Prostate gland (tissue), 2 donors: ENCODE data around the gene RING1. TPM values are rescaled to one million over a fixed set of nuclear protein-coding genes. Genes with fewer than 3 reads are reported as not detected.

Experiments used
- DNase-seq: peaks from one replicate; pipeline ENCODE4 v3.0.0-alpha.2; 2019; ENCODE audit warnings: low spot score
- H3K27ac ChIP-seq, 2 donors: fragments of 200-600 bp; sonication (generic); 2 replicates each; pipeline ENCODE4 v1.5.1; 2017 to 2019
- H3K27me3 ChIP-seq: fragments of 200-600 bp; sonication (generic); replicated peaks from 2 replicates; pipeline ENCODE4 v1.5.1; 2019; ENCODE audit not compliant: insufficient read depth
- H3K36me3 ChIP-seq, 2 donors: fragments of 200-600 bp; sonication (generic); 1 replicate in 1 of 2; 2 replicates in 1 of 2; pipeline versions ENCODE4 v1.5.1 to v1.8.1; 2017 to 2019
- H3K4me1 ChIP-seq: fragments of 200-600 bp; sonication (generic); replicated peaks from 2 replicates; pipeline ENCODE4 v1.5.1; 2019
- H3K4me3 ChIP-seq, 2 donors: fragments of 200-600 bp; sonication (generic); 2 replicates each; pipeline ENCODE4 v1.5.1; 2017 to 2019
- H3K9me3 ChIP-seq: fragments of 200-600 bp; sonication (generic); 2 replicates; pipeline ENCODE4 v1.5.1; 2017
- CTCF ChIP-seq, 4 experiments: fragments of 200-600 bp in 2 of 4; fragments of 450-650 bp in 2 of 4; sonication (generic) in 2 of 4; IDR thresholded peaks; 1 replicate in 3 of 4; 2 replicates in 1 of 4; pipeline ENCODE4 v1.5.1; 2016 to 2019; ENCODE audit warnings: antibody characterized with exemption in 4 of 4, mild to moderate bottlenecking in 2 of 4, moderate library complexity in 2 of 4
- POLR2A ChIP-seq: fragments of 450-650 bp; IDR thresholded peaks from one replicate; pipeline ENCODE4 v1.6.1; 2016; ENCODE audit warnings: antibody characterized with exemption, mild to moderate bottlenecking
- POLR2AphosphoS5 ChIP-seq: sonication (generic); formaldehyde crosslinking; IDR thresholded peaks from one replicate; pipeline ENCODE4 v1.6.1; 2017; ENCODE audit warnings: antibody characterized with exemption
- WGBS: methylation state at CpG from one replicate; pipeline ENCODE4 v1.1.5; 2018; 5-methylcytosine and 5-hydroxymethylcytosine counted together
- intact Hi-C: fragments of 100-400 bp; cut with DNase I; formaldehyde crosslinking; loops from one replicate; pipeline ENCODE4 v1.14.2; 2022
- total RNA-seq, 2 donors: library from RNA; depleted of rRNA; stranded (reverse); fragments of >200 nt; gene quantifications; one replicate each; pipeline ENCODE4 v1.1.0, GENCODE V29; 2016

RING1 gene
- total RNA-seq, 2 donors from 2014 or later, result 23.9 to 30.8 TPM

GRCh38 chr6:33185190-33185589, 23.1 kb upstream of the RING1 start:
- no peak for DNase-seq
- intact Hi-C loops, result no loop called here
- no peaks in the 10 kb centered on the region for H3K4me1 ChIP-seq
- H3K36me3 ChIP-seq, result no peaks in the 10 kb centered on the region
- 71% methylated on average over 9 of the region's 9 CpGs for WGBS
- no peak for TF ChIP-seq CTCF (IDR thresholded peaks at IDR 0.05)
- no peak overlapping the region for H3K27ac ChIP-seq
- H3K4me3 ChIP-seq, result no peak overlapping the region
- no peaks in the 10 kb centered on the region for H3K9me3 ChIP-seq
- H3K27me3 ChIP-seq, result no peaks in the 10 kb centered on the region

DNA sequence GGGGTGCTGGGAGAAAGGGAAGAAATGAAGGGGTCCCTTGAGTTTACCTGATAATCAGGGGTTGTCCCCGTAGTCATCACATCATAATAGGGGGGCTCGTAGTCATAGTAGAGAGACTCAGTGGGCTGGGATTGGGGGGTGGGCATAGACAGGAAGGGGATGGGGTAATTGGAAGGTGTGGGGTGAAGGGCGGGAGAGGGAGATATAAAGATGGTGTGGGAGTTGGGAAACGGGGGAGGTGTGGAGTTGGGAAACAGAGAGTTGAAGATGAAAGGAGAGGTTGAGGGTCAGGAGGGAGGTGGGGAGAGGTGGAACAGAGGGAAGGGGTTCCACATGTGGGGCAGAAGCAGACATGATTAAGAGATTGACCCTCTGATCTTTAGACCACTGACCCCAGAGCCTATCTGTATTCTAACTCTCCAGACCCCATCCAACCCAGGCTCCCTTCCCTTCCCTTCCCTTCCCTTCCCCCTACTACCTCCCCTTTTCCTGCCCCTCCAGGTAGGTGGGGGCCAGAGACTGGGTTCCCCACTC, 22.6 kb upstream of the RING1 start:
- no peak overlapping the region for H3K27ac ChIP-seq
- no peaks in the 10 kb centered on the region for H3K4me1 ChIP-seq
- intact Hi-C loops, result no loop called here
- TF ChIP-seq POLR2A (no peak), CTCF (IDR thresholded peaks at IDR 0.05) (no peak), POLR2AphosphoS5 (no peak)
- no peaks in the 10 kb centered on the region for H3K36me3 ChIP-seq
- no peak overlapping the region for H3K4me3 ChIP-seq
- H3K27me3 ChIP-seq, result no peaks in the 10 kb centered on the region
- 73% methylated on average over 4 of the region's 4 CpGs for WGBS
- DNase-seq, result no peak
- no peaks in the 10 kb centered on the region for H3K9me3 ChIP-seq

GRCh38 chr6:33187809-33188208, 20.5 kb upstream of the RING1 start:
- no peak for TF ChIP-seq POLR2A
- no peak for TF ChIP-seq POLR2AphosphoS5
- no peak for TF ChIP-seq CTCF (IDR thresholded peaks at IDR 0.05)
- Histone ChIP-seq H3K4me1 (peaks cover 7% of the 10 kb centered on the region), H3K4me3 (no peak overlapping the region), H3K36me3 (no peaks in the 10 kb centered on the region), H3K27me3 (no peaks in the 10 kb centered on the region), H3K9me3 (no peaks in the 10 kb centered on the region), H3K27ac (no peak overlapping the region)
- intact Hi-C loops, result no loop called here
- DNase-seq, result no peak
- WGBS, result 83% methylated on average over 1 of the region's 1 CpG

DNA sequence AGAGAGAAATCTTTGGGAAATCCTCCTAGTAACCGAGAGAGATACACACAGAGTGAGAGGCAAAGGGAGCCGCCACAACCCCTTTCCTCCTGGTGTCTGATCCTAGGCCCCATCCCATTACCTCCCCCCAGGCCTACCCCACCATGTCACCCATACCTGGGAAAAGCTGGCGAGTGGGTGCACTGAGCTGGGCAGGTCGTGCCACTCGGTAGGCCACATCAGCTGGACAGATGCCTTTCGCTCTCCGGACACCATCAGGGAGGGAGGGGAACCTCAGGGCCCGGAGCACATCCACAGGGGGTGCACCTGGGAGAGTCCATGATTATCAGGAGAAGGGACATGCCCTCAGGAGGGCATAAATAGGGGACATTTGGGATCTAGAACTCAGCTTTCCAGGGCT, 19.1 kb upstream of the RING1 start:
- Histone ChIP-seq H3K27ac (no peak overlapping the region), H3K27me3 (no peaks in the 10 kb centered on the region), H3K9me3 (no peaks in the 10 kb centered on the region), H3K4me3 (no peak overlapping the region), H3K4me1 (peaks cover 7% of the 10 kb centered on the region), H3K36me3 (no peaks in the 10 kb centered on the region)
- DNase-seq, result no peak
- intact Hi-C loops, result no loop called here
- TF ChIP-seq POLR2A (no peak), POLR2AphosphoS5 (no peak)
- WGBS, result 81% methylated on average over 8 of the region's 8 CpGs

GRCh38 chr6:33189625-33190448, 18.5 kb upstream of the RING1 start:
- no peak overlapping the region for H3K4me3 ChIP-seq
- no peaks in the 10 kb centered on the region for H3K27me3 ChIP-seq
- peaks cover 7% of the 10 kb centered on the region for H3K4me1 ChIP-seq
- TF ChIP-seq POLR2AphosphoS5 (no peak), CTCF (IDR thresholded peaks at IDR 0.05) (no peak), POLR2A (no peak)
- no peaks in the 10 kb centered on the region for H3K9me3 ChIP-seq
- WGBS, result 68% methylated on average over 7 of the region's 7 CpGs
- DNase-seq, result no peak
- intact Hi-C loops, result no loop called here
- H3K36me3 ChIP-seq, result peaks cover 0 to 2% of the 10 kb centered on the region in 2 donors
- no peak overlapping the region for H3K27ac ChIP-seq
